ENCODE results near the gene MFSD11. TPM values are rescaled to one million over a fixed set of nuclear protein-coding genes. Genes with fewer than 3 reads are reported as not detected.
"Not testable (repeated sequence)": the region's sequence is repeated elsewhere in the genome, so short reads cannot be mapped to it uniquely, and the experiment has no call there.

MFSD11 gene
- total RNA-seq, 1 experiment from 2014 or later, result 40.4 TPM

- TF ChIP-seq CTCF (IDR thresholded peaks at IDR 0.05; ENCODE audit: insufficient read depth in 1 of 2, low read depth in 1 of 2, low read length in 1 of 2, severe bottlenecking in 1 of 2, unreplicated experiment in 1 of 2), result no peak
- H3K36me3 Mint-ChIP-seq (ENCODE audit: insufficient read depth, unreplicated experiment), result peaks cover 20% of the 10 kb centered on the region
- Histone ChIP-seq H3K27me3 (replicated peaks; ENCODE audit: control insufficient read depth, insufficient read depth, low read length) (no peaks in the 10 kb centered on the region), H3K36me3 (ENCODE audit: control insufficient read depth, insufficient read depth, low read length) (no peaks in the 10 kb centered on the region), H3K4me1 (peaks cover 19% of the 10 kb centered on the region), H3K4me3 (ENCODE audit: low read depth, low read length) (no peak overlapping the region), H3K9me3 (no peaks in the 10 kb centered on the region)
- DNase-seq, result no peak
- H3K4me3 Mint-ChIP-seq (ENCODE audit: unreplicated experiment), result no peak overlapping the region
- H3K9me3 Mint-ChIP-seq (ENCODE audit: unreplicated experiment), result no peaks in the 10 kb centered on the region
- CTCF ChIA-PET, result interaction anchor here (0.6 to 1.2 kb wide), 3 partner anchors 11 to 107 kb away, joined by 3 to 8 read pairs (median 3); no protein-coding TSS in a partner anchor
- no peak overlapping the region for H3K27ac Mint-ChIP-seq (ENCODE audit: unreplicated experiment)
- no peaks in the 10 kb centered on the region for H3K27me3 Mint-ChIP-seq (ENCODE audit: insufficient read depth, unreplicated experiment)
- BruUV-seq (replicated peaks), result no TSS peak
- POLR2A ChIA-PET, result interaction anchor here (0.6 kb wide), 1 partner anchor 11 kb away, joined by 3 read pairs; no protein-coding TSS in a partner anchor
- intact Hi-C loops (cut with micrococcal nuclease; ENCODE audit: unreplicated experiment), result no loop called here
- H3K4me1 Mint-ChIP-seq (ENCODE audit: low read depth, unreplicated experiment), result peaks cover 31% of the 10 kb centered on the region
Measured at GRCh38 chr17:76696763-76697701, 40.9 kb upstream of the MFSD11 start.

GRCh38 chr17:76697702-76698465 lies 40.0 kb upstream of the MFSD11 start:
- Mint-ChIP-seq H3K36me3 (ENCODE audit: insufficient read depth, unreplicated experiment) (peaks cover 20% of the 10 kb centered on the region), H3K27me3 (ENCODE audit: insufficient read depth, unreplicated experiment) (no peaks in the 10 kb centered on the region), H3K4me1 (ENCODE audit: low read depth, unreplicated experiment) (peaks cover 33% of the 10 kb centered on the region), H3K4me3 (ENCODE audit: unreplicated experiment) (no peak overlapping the region), H3K9me3 (ENCODE audit: unreplicated experiment) (no peaks in the 10 kb centered on the region), H3K27ac (ENCODE audit: unreplicated experiment) (no peak overlapping the region)
- ChIA-PET CTCF (interaction anchor here (0.6 to 1.2 kb wide), 3 partner anchors 11 to 108 kb away, joined by 3 to 8 read pairs (median 3); no protein-coding TSS in a partner anchor), POLR2A (interaction anchor here (0.6 kb wide), 1 partner anchor 10 kb away, joined by 3 read pairs; no protein-coding TSS in a partner anchor)
- Histone ChIP-seq H3K9me3 (no peaks in the 10 kb centered on the region), H3K4me1 (peaks cover 24% of the 10 kb centered on the region), H3K27me3 (replicated peaks; ENCODE audit: control insufficient read depth, insufficient read depth, low read length) (no peaks in the 10 kb centered on the region), H3K4me3 (ENCODE audit: low read depth, low read length) (no peak overlapping the region), H3K36me3 (ENCODE audit: control insufficient read depth, insufficient read depth, low read length) (no peaks in the 10 kb centered on the region)
- no TSS peak for BruUV-seq (replicated peaks)
- TF ChIP-seq CTCF (IDR thresholded peaks at IDR 0.05; ENCODE audit: insufficient read depth in 1 of 2, low read depth in 1 of 2, low read length in 1 of 2, severe bottlenecking in 1 of 2, unreplicated experiment in 1 of 2), result no peak
- peak in 1 of 2 experiments; percentile 52 for DNase-seq
- intact Hi-C loops (cut with micrococcal nuclease; ENCODE audit: unreplicated experiment), result no loop called here

GRCh38 chr17:76698466-76698977 lies 39.4 kb upstream of the MFSD11 start:
- not testable (repeated sequence) for H3K27me3 Mint-ChIP-seq (ENCODE audit: insufficient read depth, unreplicated experiment); DNase-seq
- peaks cover 33% of the 10 kb centered on the region for H3K4me1 Mint-ChIP-seq (ENCODE audit: low read depth, unreplicated experiment)

More at GRCh38 chr17:76698466-76698977, 39.4 kb upstream of the MFSD11 start:
- H3K9me3 Mint-ChIP-seq (ENCODE audit: unreplicated experiment); H3K27ac Mint-ChIP-seq (ENCODE audit: unreplicated experiment); BruUV-seq (replicated peaks); H3K27me3 ChIP-seq (replicated peaks; ENCODE audit: control insufficient read depth, insufficient read depth, low read length); intact Hi-C loops (cut with micrococcal nuclease; ENCODE audit: unreplicated experiment); POLR2A ChIA-PET; H3K36me3 ChIP-seq (ENCODE audit: control insufficient read depth, insufficient read depth, low read length); H3K4me3 ChIP-seq (ENCODE audit: low read depth, low read length); H3K9me3 ChIP-seq; H3K4me3 Mint-ChIP-seq (ENCODE audit: unreplicated experiment): not testable (repeated sequence)
- H3K4me1 ChIP-seq, result peaks cover 24% of the 10 kb centered on the region
- peaks cover 20% of the 10 kb centered on the region for H3K36me3 Mint-ChIP-seq (ENCODE audit: insufficient read depth, unreplicated experiment)
- CTCF ChIA-PET, result interaction anchor here (0.6 to 1.0 kb wide), 2 partner anchors 75 to 121 kb away, joined by 3 to 5 read pairs; no protein-coding TSS in a partner anchor
